Measurements from ENCODE around the gene FKBP8. TPM values are rescaled to one million over a fixed set of nuclear protein-coding genes. Genes with fewer than 3 reads are reported as not detected.

The FKBP8 gene
- total RNA-seq: 147 and 170 TPM in 2 replicates

GRCh38 chr19:18542941-18543813, at the start of gene FKBP8:
TSS of gene FKBP8 (minus strand) at chr19:18543573. CDS start at chr19:18541970, 1,603 bp downstream.

GRCh38 chr19:18588611-18589379, 45.4 kb upstream of the FKBP8 start, which contains the start of gene REX1BD:
TSS of gene REX1BD (plus strand) at chr19:18588798. CDS start at chr19:18588802, 4 bp downstream.

GRCh38 chr19:18571564-18572344, 28.4 kb upstream of the FKBP8 start, which contains the start of gene UBA52:
TSS of gene UBA52 (plus strand) at chr19:18571857. CDS start at chr19:18573301, 1,444 bp downstream.

GRCh38 chr19:18557411-18558201, 14.2 kb upstream of the FKBP8 start, which contains the start of gene KXD1:
TSS of gene KXD1 (plus strand) at chr19:18557870. CDS start at chr19:18562057, 4,187 bp downstream.

GRCh38 chr19:18521692-18522123, 21.7 kb downstream of the FKBP8 start, which contains the start of gene ELL:
TSS of gene ELL (minus strand) at chr19:18522070. CDS start at chr19:18522055, 15 bp downstream.

Other genes starting within 250 kb of the FKBP8 start
- gene LSM4, start 220.5 kb downstream of the FKBP8 start, total RNA-seq: 88.9 and 94.1 TPM in 2 replicates
- 19.6 and 21.7 TPM in 2 replicates for gene PGPEP1, start 203.0 kb downstream of the FKBP8 start, total RNA-seq
- gene GDF15, start 157.4 kb downstream of the FKBP8 start, total RNA-seq: 50.7 and 51.2 TPM in 2 replicates
- gene LRRC25, start 146.0 kb downstream of the FKBP8 start, total RNA-seq: not detected in 2 replicates
- gene SSBP4, start 124.2 kb downstream of the FKBP8 start, total RNA-seq: 32.9 and 36.8 TPM in 2 replicates
- gene ISYNA1, start 105.4 kb downstream of the FKBP8 start, total RNA-seq: 45.5 and 46.1 TPM in 2 replicates
- 10.5 and 11.3 TPM in 2 replicates for gene ELL, start 21.5 kb downstream of the FKBP8 start, total RNA-seq
- 52.0 and 54.2 TPM in 2 replicates for gene KXD1, start 14.3 kb upstream of the FKBP8 start, total RNA-seq
- gene UBA52, start 28.3 kb upstream of the FKBP8 start, total RNA-seq: 811 and 1,032 TPM in 2 replicates
- 43.6 and 45.5 TPM in 2 replicates for gene REX1BD, start 45.2 kb upstream of the FKBP8 start, total RNA-seq
- gene CRLF1, start 63.2 kb upstream of the FKBP8 start, total RNA-seq: not detected in 2 replicates
- gene TMEM59L, start 69.3 kb upstream of the FKBP8 start, total RNA-seq: not detected in 2 replicates
- 1.6 and 2.7 TPM in 2 replicates for gene KLHL26, start 93.5 kb upstream of the FKBP8 start, total RNA-seq
- gene CRTC1, start 140.1 kb upstream of the FKBP8 start, total RNA-seq: 0.65 and 0.86 TPM in 2 replicates
- under 0.01 TPM in 1 of 2 replicates, not detected in the other for gene COMP, start 247.7 kb upstream of the FKBP8 start, total RNA-seq